Measurements from ENCODE around the gene ABCG5. TPM values are rescaled to one million over a fixed set of nuclear protein-coding genes. Genes with fewer than 3 reads are reported as not detected.

ABCG5 gene
- total RNA-seq, 6 donors from 2014 or later: 0.09 TPM; not detected in 5

DNA sequence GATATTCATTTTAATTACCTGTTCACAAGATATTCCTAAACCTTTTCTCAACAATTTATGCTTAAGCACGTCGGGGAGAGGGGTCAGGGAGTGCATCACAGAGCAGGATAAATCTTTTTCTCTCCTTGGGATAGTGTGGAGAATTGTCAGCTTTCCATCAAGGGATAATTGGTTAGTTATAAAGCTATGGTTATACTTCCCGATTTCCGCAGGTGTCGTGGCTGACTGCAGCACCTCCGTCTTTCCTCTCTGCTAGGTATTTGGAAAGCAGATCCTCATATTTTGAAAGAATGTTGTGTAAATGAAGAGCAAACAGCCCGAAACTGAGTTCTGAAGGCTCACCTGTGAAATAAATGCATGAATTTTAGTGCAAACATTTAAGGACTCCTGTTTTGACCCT lies 64.0 kb downstream of the ABCG5 start:
- H3K9me3 ChIP-seq: no peaks in the 10 kb centered on the region
- no peak for DNase-seq
- TF ChIP-seq CTCF (IDR thresholded peaks at IDR 0.05) (no peak), POLR2AphosphoS5 (IDR thresholded peaks at IDR 0.05) (no peak), EP300 (IDR thresholded peaks at IDR 0.05) (no peak), POLR2A (IDR thresholded peaks at IDR 0.05) (no peak)
- peak overlapping the region in 3 of 4 donors; percentile 63 to 72 (median 70) for H3K4me3 ChIP-seq
- H3K27ac ChIP-seq: peak overlapping the region; percentile 77 to 89 (median 83)
- 28 to 31% methylated on average over 7 of the region's 7 CpGs for whole genome bisulfite sequencing, 2 donors
- H3K27me3 ChIP-seq: no peaks in the 10 kb centered on the region
- peak in 1 of 2 donors; percentile 3 for ATAC-seq (ENCODE audit: low FRiP score in 2 of 2)
- peaks cover 0 to 14% (median 0%) of the 10 kb centered on the region in 4 donors for H3K36me3 ChIP-seq
- H3K4me1 ChIP-seq: peaks cover 5 to 9% (median 7%) of the 10 kb centered on the region in 4 donors

DNA sequence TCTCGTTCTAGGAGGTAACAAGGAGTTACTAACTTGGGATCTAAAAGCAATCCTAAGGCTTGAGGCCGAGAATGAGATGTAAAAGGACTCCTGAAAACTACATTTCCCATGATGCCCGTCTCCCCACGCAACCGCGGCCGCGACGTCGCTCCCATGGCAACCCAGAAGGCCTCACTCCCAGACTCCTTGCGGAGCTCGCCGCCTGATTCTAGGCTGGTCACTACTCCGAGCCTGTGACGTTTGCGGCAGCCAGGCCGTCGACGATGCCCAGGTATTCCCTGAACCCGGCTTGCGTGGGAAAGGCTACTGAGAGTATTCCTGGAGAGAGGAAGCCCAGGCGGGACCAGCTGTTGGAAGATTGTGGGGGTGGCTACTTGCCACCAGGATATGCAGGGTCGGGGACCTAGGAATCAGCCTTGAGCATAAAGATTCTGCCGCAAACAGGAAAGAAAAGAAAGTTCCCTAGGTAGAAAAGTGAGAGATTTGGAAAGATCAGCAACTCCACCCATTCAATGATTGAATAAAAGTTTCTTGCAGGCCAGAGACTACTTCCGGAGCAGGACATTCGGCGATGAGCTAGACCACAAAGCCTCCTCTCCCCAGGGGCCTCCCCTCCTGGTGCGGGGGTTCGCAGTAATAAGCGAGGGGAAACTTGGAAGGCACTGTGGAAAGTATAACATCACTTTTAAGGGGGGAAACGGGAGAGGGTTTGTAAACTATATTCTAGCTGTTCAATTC lies 64.6 kb downstream of the ABCG5 start, which contains the start of gene DYNC2LI1:
Gene DYNC2LI1, plus strand, starts transcription at position 164 of the 738 bp plus-strand sequence. Its CDS starts 100 bp downstream, at position 264.
- H3K4me1 ChIP-seq: peaks cover 5 to 9% (median 7%) of the 10 kb centered on the region in 4 donors
- peak within 1 kb of the TSS; percentile 77 to 89 (median 83) for H3K27ac ChIP-seq
- peak in 3 of 4 donors; percentile 44 to 73 (median 55) for TF ChIP-seq POLR2A (IDR thresholded peaks at IDR 0.05)
- TF ChIP-seq CTCF (IDR thresholded peaks at IDR 0.05): no peak
- peak; percentile 74 to 84 for TF ChIP-seq POLR2AphosphoS5 (IDR thresholded peaks at IDR 0.05)
- H3K9me3 ChIP-seq: no peaks in the 10 kb centered on the region
- peak; percentile 96 to 99 for ATAC-seq (ENCODE audit: low FRiP score in 2 of 2)
- peak; percentile 94 to 97 for DNase-seq
- peaks cover 0 to 10% (median 0%) of the 10 kb centered on the region in 4 donors for H3K36me3 ChIP-seq
- H3K4me3 ChIP-seq: peak within 1 kb of the TSS; percentile 63 to 72 (median 67)
- 1% methylated on average over 27 to 31 of the region's 31 CpGs for WGBS, 2 donors
- no peaks in the 10 kb centered on the region for H3K27me3 ChIP-seq

- Histone ChIP-seq H3K27me3 (no peaks in the 10 kb centered on the region), H3K27ac (no peak overlapping the region), H3K4me1 (no peaks in the 10 kb centered on the region), H3K4me3 (no peak overlapping the region), H3K9me3 (no peaks in the 10 kb centered on the region), H3K36me3 (no peaks in the 10 kb centered on the region)
- TF ChIP-seq POLR2A (IDR thresholded peaks at IDR 0.05) (no peak), POLR2AphosphoS5 (IDR thresholded peaks at IDR 0.05) (no peak), CTCF (IDR thresholded peaks at IDR 0.05) (no peak), EP300 (IDR thresholded peaks at IDR 0.05) (no peak)
- DNase-seq (no peak), ATAC-seq (ENCODE audit: low FRiP score in 2 of 2) (no peak)
- 91 to 92% methylated on average over 4 of the region's 4 CpGs for WGBS, 2 donors
Observed at GRCh38 chr2:43766006-43766405, 72.6 kb downstream of the ABCG5 start.

- DNase-seq (no peak), ATAC-seq (ENCODE audit: low FRiP score in 2 of 2) (no peak)
- Histone ChIP-seq H3K9me3 (no peaks in the 10 kb centered on the region), H3K36me3 (no peaks in the 10 kb centered on the region), H3K4me3 (no peak overlapping the region), H3K4me1 (peaks cover 0 to 2% (median 0%) of the 10 kb centered on the region in 4 donors), H3K27me3 (no peaks in the 10 kb centered on the region), H3K27ac (no peak overlapping the region)
- 57 to 59% methylated on average over 1 of the region's 1 CpG for WGBS, 2 donors
- TF ChIP-seq POLR2A (IDR thresholded peaks at IDR 0.05) (no peak), POLR2AphosphoS5 (IDR thresholded peaks at IDR 0.05) (no peak), EP300 (IDR thresholded peaks at IDR 0.05) (no peak), CTCF (IDR thresholded peaks at IDR 0.05) (no peak)
Observed at GRCh38 chr2:43764086-43764705, 74.4 kb downstream of the ABCG5 start.

All from upper lobe of left lung (tissue), 6 donors.